GM12892 (cell line): ENCODE results near the gene SOD1.

ENCODE experiments used
- POLR2AphosphoS5 ChIP-seq: IDR thresholded peaks from 2 replicates; pipeline ENCODE4 v1.6.1; 2011; ENCODE audit warnings: low read depth, low read length, control low read depth
- TAF1 ChIP-seq: IDR thresholded peaks from 2 replicates; pipeline ENCODE4 v1.6.1; 2011; ENCODE audit warnings: low read depth, mild to moderate bottlenecking, control low read depth, low read length, borderline replicate concordance

GRCh38 chr21:31658053-31658452, 1.4 kb upstream of the SOD1 start:
- TF ChIP-seq TAF1, result no peak
- no peak for TF ChIP-seq POLR2AphosphoS5
